MCF 10A (cell line): ENCODE measurements around the gene RYR1. TPM values are rescaled to one million over a fixed set of nuclear protein-coding genes. Genes with fewer than 3 reads are reported as not detected.
"Not testable (repeated sequence)": the region's sequence is repeated elsewhere in the genome, so short reads cannot be mapped to it uniquely, and the experiment has no call there.

ENCODE experiments used
- BruUV-seq: library from RNA; stranded (reverse); fragments of 400-500 nt; replicated peaks from 2 replicates; lab custom pipeline; 2021; lab: Mats Ljungman, UMichigan
- CTCF ChIA-PET: fragments of 300-600 bp; sonication (Branson Sonifier 250); formaldehyde crosslinking; extraction: SDS; loops from one replicate; lab custom pipeline; 2021; ENCODE audit warnings: antibody characterized with exemption, inconsistent platforms; lab: Yijun Ruan, JAX
- POLR2A ChIA-PET: fragments of 300-600, 350-650 bp; sonication (Branson Sonifier 250); formaldehyde crosslinking; extraction: SDS; loops from one replicate; lab custom pipeline; 2020; ENCODE audit warnings: antibody characterized with exemption, inconsistent platforms; lab: Yijun Ruan, JAX
- DNase-seq: peaks from one replicate; pipeline ENCODE4 v3.0.0-alpha.2; 2018; ENCODE audit not compliant: unreplicated experiment
- H3K27ac Mint-ChIP-seq: one replicate; pipeline ENCODE4 v1.8.0; 2022; ENCODE audit warnings: mild to moderate bottlenecking, low read depth, mixed read lengths; ENCODE audit not compliant: unreplicated experiment
- H3K27me3 Mint-ChIP-seq: one replicate; pipeline ENCODE4 v1.8.0; 2022; ENCODE audit warnings: mixed read lengths; ENCODE audit not compliant: insufficient read depth, unreplicated experiment
- H3K36me3 Mint-ChIP-seq: one replicate; pipeline ENCODE4 v1.8.0; 2022; ENCODE audit warnings: mild to moderate bottlenecking, moderate library complexity, mixed read lengths; ENCODE audit not compliant: insufficient read depth, unreplicated experiment
- H3K4me1 Mint-ChIP-seq: one replicate; pipeline ENCODE4 v1.8.0; 2022; ENCODE audit warnings: mixed read lengths; ENCODE audit not compliant: insufficient read depth, unreplicated experiment
- H3K4me3 Mint-ChIP-seq: one replicate; pipeline ENCODE4 v1.8.0; 2022; ENCODE audit warnings: mild to moderate bottlenecking, moderate library complexity, mixed read lengths; ENCODE audit not compliant: unreplicated experiment
- H3K9me3 Mint-ChIP-seq: one replicate; pipeline ENCODE4 v1.8.0; 2022; ENCODE audit warnings: mixed read lengths; ENCODE audit not compliant: unreplicated experiment
- CTCF ChIP-seq: fragments of 200-600 bp; IDR thresholded peaks from one replicate; pipeline ENCODE4 v1.8.0; 2022; ENCODE audit warnings: antibody characterized with exemption, mild to moderate bottlenecking; ENCODE audit not compliant: unreplicated experiment
- intact Hi-C: fragments of 100-400 bp; cut with micrococcal nuclease; formaldehyde crosslinking; loops from 2 replicates; pipeline ENCODE4 v1.14.1; 2022
- total RNA-seq: library from RNA; stranded (reverse); gene quantifications from 2 replicates; pipeline ENCODE4 v1.2.3, GENCODE V29; 2022

RYR1 gene
- total RNA-seq, 1 experiment from 2014 or later, result 0.28 TPM

GRCh38 chr19:38425810-38426466, 7.6 kb upstream of the RYR1 start, which contains the start of gene RASGRP4:
Gene RASGRP4, minus strand, starts transcription at chr19:38426219. Its CDS starts 128 bp downstream, at chr19:38426091.
- H3K27me3 Mint-ChIP-seq, result peaks cover 18% of the 10 kb centered on the region
- ChIA-PET POLR2A (no interaction called here), CTCF (no interaction called here)
- no peak within 1 kb of the TSS for H3K27ac Mint-ChIP-seq
- no TSS peak for BruUV-seq
- no peaks in the 10 kb centered on the region for H3K36me3 Mint-ChIP-seq
- no peak for DNase-seq
- intact Hi-C loops, result no loop called here
- H3K9me3 Mint-ChIP-seq, result no peaks in the 10 kb centered on the region
- no peaks in the 10 kb centered on the region for H3K4me1 Mint-ChIP-seq
- no peak for TF ChIP-seq CTCF
- H3K4me3 Mint-ChIP-seq, result no peak within 1 kb of the TSS

GRCh38 chr19:38427035-38427677, 6.3 kb upstream of the RYR1 start:
- CTCF ChIA-PET, H3K4me3 Mint-ChIP-seq, H3K27ac Mint-ChIP-seq, H3K4me1 Mint-ChIP-seq, DNase-seq, intact Hi-C loops, BruUV-seq, POLR2A ChIA-PET, H3K36me3 Mint-ChIP-seq, H3K9me3 Mint-ChIP-seq: not testable (repeated sequence)
- peaks cover 18% of the 10 kb centered on the region for H3K27me3 Mint-ChIP-seq

GRCh38 chr19:38429055-38429810, 4.3 kb upstream of the RYR1 start:
- no peaks in the 10 kb centered on the region for H3K36me3 Mint-ChIP-seq
- H3K9me3 Mint-ChIP-seq, result no peaks in the 10 kb centered on the region
- intact Hi-C loops, result no loop called here
- no peak for DNase-seq
- ChIA-PET POLR2A (no interaction called here), CTCF (interaction anchor here (0.6 to 1.8 kb wide), 2 partner anchors 11 to 502 kb away, joined by 3 read pairs; no protein-coding TSS in a partner anchor)
- no peaks in the 10 kb centered on the region for H3K4me1 Mint-ChIP-seq
- TF ChIP-seq CTCF, result no peak
- no peak overlapping the region for H3K4me3 Mint-ChIP-seq
- H3K27me3 Mint-ChIP-seq, result peaks cover 23% of the 10 kb centered on the region
- no TSS peak for BruUV-seq
- H3K27ac Mint-ChIP-seq, result no peak overlapping the region

- H3K27me3 Mint-ChIP-seq, result peaks cover 29% of the 10 kb centered on the region
- TF ChIP-seq CTCF, result no peak
- no peaks in the 10 kb centered on the region for H3K36me3 Mint-ChIP-seq
- no TSS peak for BruUV-seq
- ChIA-PET CTCF (no interaction called here), POLR2A (no interaction called here)
- DNase-seq, result no peak
- no peaks in the 10 kb centered on the region for H3K4me1 Mint-ChIP-seq
- H3K27ac Mint-ChIP-seq, result no peak overlapping the region
- intact Hi-C loops, result no loop called here
- H3K4me3 Mint-ChIP-seq, result no peak overlapping the region
- H3K9me3 Mint-ChIP-seq, result no peaks in the 10 kb centered on the region
Observed at GRCh38 chr19:38429811-38430156, 3.7 kb upstream of the RYR1 start.
